ENCODE results near the gene PDE2A. TPM values are rescaled to one million over a fixed set of nuclear protein-coding genes. Genes with fewer than 3 reads are reported as not detected.
A peak's percentile ranks its signal among the peaks of the same experiment; 100 is the strongest.

The PDE2A gene
- total RNA-seq, 1 experiment from 2014 or later: 0.58 TPM

DNA sequence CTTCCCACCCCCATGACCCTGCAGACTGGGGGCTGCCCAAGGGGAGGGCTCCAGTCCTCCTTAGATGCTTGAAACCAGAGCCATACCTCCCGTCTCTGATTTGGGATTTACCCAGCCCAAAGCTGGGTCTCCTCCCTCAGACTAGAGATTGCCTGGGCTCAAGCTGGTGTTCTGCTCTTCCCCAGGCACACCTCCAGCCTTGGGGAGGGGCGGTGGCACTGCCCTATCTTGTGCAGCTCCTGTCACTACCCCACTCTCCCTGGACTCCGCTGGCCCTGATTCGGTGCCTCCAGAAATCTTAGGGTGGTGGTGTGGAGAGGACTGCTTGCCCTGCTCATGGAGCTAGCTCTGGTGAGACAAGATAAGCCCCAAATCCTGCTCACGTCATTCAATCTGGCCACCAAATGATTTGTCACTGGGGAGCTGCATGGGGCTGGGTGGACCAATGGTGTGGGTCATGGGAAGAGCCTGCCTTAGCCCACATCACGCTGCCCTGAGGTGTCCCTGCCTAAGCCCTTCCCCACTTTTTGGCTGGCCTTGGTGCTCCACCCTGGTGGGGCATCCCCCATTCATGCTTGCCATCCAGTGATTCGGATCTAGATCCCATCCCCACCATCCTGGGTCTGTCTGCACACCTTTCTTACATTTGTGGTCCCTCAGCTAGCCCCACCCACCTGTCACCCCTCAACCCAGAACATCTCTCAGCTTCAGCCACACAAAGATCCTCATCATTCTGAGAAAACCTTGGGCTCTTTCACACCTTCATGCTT, 87.7 kb downstream of the PDE2A start:
- POLR2A ChIA-PET (ENCODE audit: low non-redundant PET): no interaction called here
- Histone ChIP-seq H3K9me3 (ENCODE audit: low read depth, low read length, poor library complexity, severe bottlenecking) (no peaks in the 10 kb centered on the region), H3K27me3 (replicated peaks; ENCODE audit: insufficient read depth, low read depth, low read length, poor library complexity) (peaks cover 44% of the 10 kb centered on the region), H3K4me3 (ENCODE audit: low read depth, low read length, poor library complexity, severe bottlenecking) (no peak overlapping the region), H3K4me1 (ENCODE audit: insufficient read depth, low read length, poor library complexity, severe bottlenecking) (no peaks in the 10 kb centered on the region), H3K27ac (ENCODE audit: low read depth, low read length, poor library complexity, severe bottlenecking) (no peak overlapping the region), H3K36me3 (ENCODE audit: insufficient read depth, low read length, poor library complexity, severe bottlenecking) (no peaks in the 10 kb centered on the region)
- intact Hi-C loops (cut with micrococcal nuclease; ENCODE audit: unreplicated experiment): loop anchor here (10.0 kb wide), 1 partner anchor 588 kb away; no protein-coding TSS in a partner anchor
- no peak for DNase-seq (ENCODE audit: low spot score)
- CTCF ChIA-PET: interaction anchor here (1.5 to 2.9 kb wide), 3 partner anchors 22 to 115 kb away, joined by 6 to 26 read pairs (median 7); no protein-coding TSS in a partner anchor
- TF ChIP-seq, protein P1, sequence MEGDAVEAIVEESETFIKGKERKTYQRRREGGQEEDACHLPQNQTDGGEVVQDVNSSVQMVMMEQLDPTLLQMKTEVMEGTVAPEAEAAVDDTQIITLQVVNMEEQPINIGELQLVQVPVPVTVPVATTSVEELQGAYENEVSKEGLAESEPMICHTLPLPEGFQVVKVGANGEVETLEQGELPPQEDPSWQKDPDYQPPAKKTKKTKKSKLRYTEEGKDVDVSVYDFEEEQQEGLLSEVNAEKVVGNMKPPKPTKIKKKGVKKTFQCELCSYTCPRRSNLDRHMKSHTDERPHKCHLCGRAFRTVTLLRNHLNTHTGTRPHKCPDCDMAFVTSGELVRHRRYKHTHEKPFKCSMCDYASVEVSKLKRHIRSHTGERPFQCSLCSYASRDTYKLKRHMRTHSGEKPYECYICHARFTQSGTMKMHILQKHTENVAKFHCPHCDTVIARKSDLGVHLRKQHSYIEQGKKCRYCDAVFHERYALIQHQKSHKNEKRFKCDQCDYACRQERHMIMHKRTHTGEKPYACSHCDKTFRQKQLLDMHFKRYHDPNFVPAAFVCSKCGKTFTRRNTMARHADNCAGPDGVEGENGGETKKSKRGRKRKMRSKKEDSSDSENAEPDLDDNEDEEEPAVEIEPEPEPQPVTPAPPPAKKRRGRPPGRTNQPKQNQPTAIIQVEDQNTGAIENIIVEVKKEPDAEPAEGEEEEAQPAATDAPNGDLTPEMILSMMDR (conservative IDR thresholded peaks at IDR 0.05; ENCODE audit: low read depth, low read length): no peak
- no peak for TF ChIP-seq EZH2 (IDR thresholded peaks at IDR 0.05; ENCODE audit: borderline replicate concordance, low read depth, low read length, poor library complexity, severe bottlenecking)
- BruUV-seq (replicated peaks): no TSS peak

DNA sequence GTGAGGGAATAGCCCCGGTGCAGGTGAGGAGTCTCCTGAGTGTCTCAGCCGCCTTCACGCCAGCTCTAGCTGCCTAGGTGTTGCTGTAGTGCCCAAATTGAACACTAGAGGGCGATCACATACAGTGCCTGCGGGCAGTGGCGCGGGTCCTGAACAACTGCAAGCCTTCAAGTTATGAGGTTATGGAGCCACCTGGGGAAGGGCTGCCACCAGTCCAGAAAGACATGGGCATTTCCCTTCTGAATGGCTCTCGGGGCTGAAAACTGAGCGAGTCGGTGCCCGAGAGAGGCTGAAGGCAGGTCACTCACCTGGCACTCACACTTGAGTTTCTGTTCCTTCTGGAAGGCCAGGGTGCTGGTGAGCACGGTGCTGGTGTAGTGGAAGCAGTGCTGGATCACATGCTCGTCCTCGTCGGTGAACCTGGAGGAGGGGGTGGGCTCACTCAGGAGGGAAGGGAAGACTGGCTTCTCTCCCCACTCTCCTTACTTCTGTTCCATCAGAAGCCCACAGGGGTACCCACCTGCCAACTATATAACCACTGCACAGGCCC, 88.4 kb downstream of the PDE2A start:
- H3K27me3 ChIP-seq (replicated peaks; ENCODE audit: insufficient read depth, low read depth, low read length, poor library complexity): peaks cover 37% of the 10 kb centered on the region
- no peak overlapping the region for H3K4me3 ChIP-seq (ENCODE audit: low read depth, low read length, poor library complexity, severe bottlenecking)
- no peak for TF ChIP-seq EZH2 (IDR thresholded peaks at IDR 0.05; ENCODE audit: borderline replicate concordance, low read depth, low read length, poor library complexity, severe bottlenecking)
- TF ChIP-seq, protein P1 (conservative IDR thresholded peaks at IDR 0.05; ENCODE audit: low read depth, low read length): peak; percentile 98
- no TSS peak for BruUV-seq (replicated peaks)
- no peaks in the 10 kb centered on the region for H3K9me3 ChIP-seq (ENCODE audit: low read depth, low read length, poor library complexity, severe bottlenecking)
- H3K4me1 ChIP-seq (ENCODE audit: insufficient read depth, low read length, poor library complexity, severe bottlenecking): no peaks in the 10 kb centered on the region
- no peaks in the 10 kb centered on the region for H3K36me3 ChIP-seq (ENCODE audit: insufficient read depth, low read length, poor library complexity, severe bottlenecking)
- DNase-seq (ENCODE audit: low spot score): peak; percentile 77
- CTCF ChIA-PET: interaction anchor here (0.6 to 2.9 kb wide), 4 partner anchors 23 to 115 kb away, joined by 3 to 26 read pairs (median 6); no protein-coding TSS in a partner anchor
- POLR2A ChIA-PET (ENCODE audit: low non-redundant PET): no interaction called here
- H3K27ac ChIP-seq (ENCODE audit: low read depth, low read length, poor library complexity, severe bottlenecking): no peak overlapping the region
- intact Hi-C loops (cut with micrococcal nuclease; ENCODE audit: unreplicated experiment): loop anchor here (1.0 to 10.0 kb wide), 3 partner anchors 57 to 589 kb away; no protein-coding TSS in a partner anchor

DNA sequence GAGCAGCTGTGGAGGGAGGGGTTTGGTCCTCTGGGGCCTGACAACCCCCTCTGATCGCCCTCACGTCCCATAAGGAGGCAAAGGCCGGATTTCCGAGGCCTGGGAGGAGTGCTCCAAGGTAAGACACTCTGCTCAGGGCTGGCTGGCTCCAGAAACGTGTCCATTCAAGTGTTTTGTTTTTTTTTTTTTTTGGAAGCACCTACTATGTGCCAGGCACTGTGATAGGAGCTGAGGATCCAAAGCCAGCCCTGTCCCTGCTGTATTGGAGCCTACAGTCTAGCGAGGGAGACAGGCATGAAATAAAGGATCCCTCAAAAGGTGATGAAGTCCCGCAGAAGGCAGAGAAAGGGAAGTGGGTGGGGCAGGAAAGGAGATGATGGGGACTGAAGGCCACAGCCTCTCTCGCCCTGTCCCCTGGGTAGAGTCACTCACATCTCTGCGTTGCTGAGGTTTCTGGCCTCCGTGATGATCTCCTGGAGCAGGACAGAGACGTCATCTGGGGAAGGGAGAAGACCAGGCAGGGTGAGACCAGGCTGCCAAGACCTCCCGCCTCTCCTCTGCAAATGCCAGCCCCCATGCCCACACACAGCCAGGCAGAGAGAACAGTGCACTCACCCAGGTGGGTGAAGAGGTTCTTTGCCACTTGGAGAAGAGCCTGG, 89.2 kb downstream of the PDE2A start:
- no peak for DNase-seq (ENCODE audit: low spot score)
- peaks cover 29% of the 10 kb centered on the region for H3K27me3 ChIP-seq (replicated peaks; ENCODE audit: insufficient read depth, low read depth, low read length, poor library complexity)
- intact Hi-C loops (cut with micrococcal nuclease; ENCODE audit: unreplicated experiment): loop anchor here (1.0 to 10.0 kb wide), 3 partner anchors 58 to 590 kb away; no protein-coding TSS in a partner anchor
- no peak for TF ChIP-seq EZH2 (IDR thresholded peaks at IDR 0.05; ENCODE audit: borderline replicate concordance, low read depth, low read length, poor library complexity, severe bottlenecking)
- TF ChIP-seq, protein P1 (conservative IDR thresholded peaks at IDR 0.05; ENCODE audit: low read depth, low read length): no peak
- H3K4me3 ChIP-seq (ENCODE audit: low read depth, low read length, poor library complexity, severe bottlenecking): no peak overlapping the region
- no peaks in the 10 kb centered on the region for H3K36me3 ChIP-seq (ENCODE audit: insufficient read depth, low read length, poor library complexity, severe bottlenecking)
- H3K4me1 ChIP-seq (ENCODE audit: insufficient read depth, low read length, poor library complexity, severe bottlenecking): no peaks in the 10 kb centered on the region
- ChIA-PET CTCF (interaction anchor here (0.6 to 2.9 kb wide), 4 partner anchors 23 to 114 kb away, joined by 3 to 26 read pairs (median 6); no protein-coding TSS in a partner anchor), POLR2A (ENCODE audit: low non-redundant PET) (no interaction called here)
- H3K9me3 ChIP-seq (ENCODE audit: low read depth, low read length, poor library complexity, severe bottlenecking): no peaks in the 10 kb centered on the region
- no peak overlapping the region for H3K27ac ChIP-seq (ENCODE audit: low read depth, low read length, poor library complexity, severe bottlenecking)
- BruUV-seq (replicated peaks): no TSS peak
